Stimulated activated CD8-positive, alpha-beta memory T cell treated with anti-CD3 and anti-CD28 coated beads, Interleukin-7, amount 100 ng/mL, for 1 hour (primary cell): ENCODE data around the gene CTRB1.
"Not testable (repeated sequence)": the region's sequence is repeated elsewhere in the genome, so short reads cannot be mapped to it uniquely, and the experiment has no call there.

Source experiments
- DNase-seq, 2 donors: peaks; one replicate each; pipeline ENCODE4 v3.0.0-alpha.2; 2020; ENCODE audit warnings: low read depth in 2 of 2

Gene CTRB1

DNA sequence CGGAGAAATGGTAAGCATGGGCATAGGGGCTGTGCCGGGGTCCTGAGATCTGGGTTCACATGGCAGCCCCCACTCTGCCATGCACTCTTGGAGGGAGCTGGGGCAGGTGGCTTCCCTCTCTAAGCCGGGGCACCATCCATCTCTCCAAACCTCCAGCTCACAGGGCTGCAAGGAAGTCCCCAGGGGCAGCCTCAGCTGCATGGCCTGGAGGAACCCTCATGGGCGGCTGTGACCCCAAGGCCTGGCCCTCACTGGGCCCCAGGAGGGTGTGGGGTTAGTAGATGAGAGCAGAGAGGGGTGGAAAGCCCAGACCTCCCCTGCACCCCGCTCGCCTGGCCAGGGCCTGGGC, 14.4 kb upstream of the CTRB1 start:
- no peak for DNase-seq

- DNase-seq, result not testable (repeated sequence)
Measured at GRCh38 chr16:75204905-75205304, 13.9 kb upstream of the CTRB1 start.

DNA sequence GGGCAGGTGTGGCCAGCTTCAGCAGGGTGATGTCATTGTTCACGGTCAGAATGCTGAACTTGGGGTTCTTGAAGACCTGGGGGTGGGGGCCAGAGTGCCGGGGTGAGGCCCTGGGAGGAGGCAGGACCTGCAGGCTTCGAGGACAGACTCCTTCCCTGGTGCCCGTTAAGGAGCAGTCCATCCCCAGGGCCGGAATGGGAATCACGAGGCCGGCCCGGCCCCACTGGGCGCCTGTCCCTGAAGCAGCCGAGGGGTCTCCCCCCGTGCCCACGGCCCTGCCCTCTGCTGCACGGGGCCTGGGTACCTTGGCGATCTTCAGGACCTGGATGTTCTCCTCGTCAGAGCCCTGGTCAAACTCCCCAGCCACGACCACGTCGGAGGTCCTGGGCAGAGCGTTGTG, 13.3 kb upstream of the CTRB1 start:
- DNase-seq, result not testable (repeated sequence)

DNA sequence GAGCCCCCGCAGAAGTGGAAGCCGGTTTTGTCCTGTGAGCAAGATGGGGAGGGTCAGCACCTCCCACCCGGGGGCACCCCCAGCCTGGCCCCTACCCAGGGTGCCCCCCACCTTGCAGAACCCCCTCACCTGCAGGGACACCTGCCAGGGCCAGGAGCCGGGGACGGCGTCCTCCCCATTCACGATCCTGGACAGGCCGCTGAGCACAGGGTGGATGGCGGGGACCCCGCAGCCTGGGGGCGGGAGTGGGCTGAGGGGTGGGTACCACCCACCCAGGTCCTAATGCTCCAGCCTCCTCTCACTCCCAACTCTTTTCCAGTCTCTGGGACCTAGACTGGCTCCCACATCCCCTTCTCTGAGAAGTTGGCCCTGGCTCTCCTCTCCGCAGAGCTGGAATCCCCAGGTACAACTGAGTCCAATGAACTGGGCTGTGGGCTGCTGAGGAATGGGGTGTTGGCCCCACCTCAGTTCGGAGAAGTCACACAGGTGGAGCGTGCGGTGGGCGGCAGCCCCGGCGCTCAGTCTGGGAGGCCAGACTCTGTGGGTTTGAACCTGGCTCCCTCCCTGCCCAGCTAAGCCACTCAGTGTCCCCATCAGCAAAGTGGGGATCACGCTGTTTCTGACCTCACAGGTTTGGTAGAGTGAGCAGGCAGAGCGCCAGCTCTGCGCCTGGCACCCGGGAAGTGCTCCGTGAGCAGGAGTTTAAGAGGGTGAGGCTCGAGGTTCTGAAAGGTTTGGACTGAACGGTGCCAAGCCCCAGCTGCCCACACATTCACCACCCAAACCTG, 12.6 kb upstream of the CTRB1 start:
- not testable (repeated sequence) for DNase-seq

DNA sequence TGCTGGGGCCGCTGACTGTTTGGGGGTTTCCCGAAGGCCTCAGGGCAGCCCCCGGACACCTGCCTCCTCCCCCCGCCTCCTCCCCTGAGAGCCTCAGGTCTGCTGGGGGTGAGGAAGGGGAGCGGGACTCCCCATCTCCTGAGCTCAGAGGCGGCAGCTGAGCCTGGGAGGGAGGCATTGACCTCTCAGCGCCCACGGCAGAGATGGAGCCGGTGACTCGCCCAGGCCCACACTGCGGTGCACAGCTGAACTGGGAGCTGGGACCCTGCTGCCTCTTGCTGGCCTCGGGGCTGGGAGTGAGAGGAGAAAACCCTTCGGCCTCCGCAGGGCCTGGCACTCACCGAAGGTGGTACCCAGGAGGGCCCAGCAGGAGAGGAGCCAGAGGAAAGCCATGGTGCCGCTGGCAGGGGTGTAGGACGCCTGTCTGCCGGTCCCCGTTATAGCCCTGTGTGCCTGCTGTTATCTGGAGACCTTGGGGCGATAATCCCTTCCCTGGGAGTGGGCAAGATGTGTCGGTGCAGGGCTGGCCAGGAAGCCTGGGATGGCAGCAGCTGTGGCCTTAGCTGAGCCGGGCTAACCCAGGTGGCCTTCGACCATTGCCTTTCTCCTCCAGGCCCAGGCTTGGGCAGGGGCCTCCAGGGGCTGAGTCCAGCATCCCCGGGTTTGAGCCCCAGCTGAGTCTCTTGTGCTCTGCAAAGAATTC, 11.9 kb upstream of the CTRB1 start, which contains the start of gene CTRB2:
CTRB2 (minus strand) TSS at position 413 of the 703 bp plus-strand sequence; CDS start at position 393, 20 bp downstream.
- no peak for DNase-seq

- DNase-seq, result no peak
Measured at GRCh38 chr16:75207831-75208230, 11.0 kb upstream of the CTRB1 start.

GRCh38 chr16:75208242-75208825, 10.5 kb upstream of the CTRB1 start:
- no peak for DNase-seq

DNA sequence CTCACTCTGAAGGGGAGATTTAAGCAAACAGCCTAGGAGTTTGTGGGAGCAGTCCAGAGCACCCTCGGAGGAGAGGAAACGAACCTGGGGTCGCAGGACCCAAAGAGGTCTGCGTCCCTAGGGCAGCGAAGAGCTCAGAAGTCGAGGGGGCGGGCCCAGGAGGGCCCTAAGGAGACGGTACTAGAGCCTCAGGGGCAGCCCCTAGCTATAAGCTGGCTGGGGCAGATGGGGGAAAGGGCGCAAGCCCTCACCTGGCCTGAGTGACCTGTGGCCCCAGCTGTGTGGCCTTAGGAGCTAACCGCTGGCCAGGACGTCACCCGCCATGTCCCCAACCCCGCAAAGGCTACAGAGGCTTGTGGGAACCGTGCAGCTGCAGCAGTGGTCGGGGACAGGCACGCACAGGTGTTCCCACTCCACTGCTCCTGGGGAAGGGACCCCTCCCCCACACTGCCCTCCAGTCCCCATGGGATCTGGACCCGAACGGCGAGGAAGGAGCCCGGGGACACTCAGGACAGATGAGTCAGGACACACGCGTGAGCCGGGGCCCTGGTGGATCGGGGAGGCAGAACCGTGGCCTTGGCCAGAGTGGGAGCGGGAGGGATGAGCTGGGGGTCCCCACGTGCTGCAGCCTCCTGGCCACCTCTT, 9.8 kb upstream of the CTRB1 start:
- no peak for DNase-seq

DNA sequence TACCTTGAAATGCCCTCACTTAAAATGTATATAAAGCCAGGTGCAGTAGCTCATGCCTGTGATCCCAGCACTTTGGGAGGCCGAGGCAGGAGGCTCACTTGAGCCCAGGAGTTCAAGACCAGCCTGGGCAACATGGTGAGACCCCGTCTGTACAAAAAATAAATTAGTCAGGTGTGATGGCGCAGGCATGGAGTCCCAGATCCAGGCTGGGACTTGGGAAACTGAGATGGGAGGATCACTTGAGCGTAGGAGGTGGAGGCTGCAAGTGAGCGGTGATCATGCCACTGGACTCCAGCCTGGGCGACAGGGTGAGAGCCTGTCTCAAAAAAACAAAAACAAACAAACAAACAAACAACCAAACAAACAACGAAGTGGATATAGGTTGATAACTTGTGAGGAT, 9.3 kb upstream of the CTRB1 start:
- not testable (repeated sequence) for DNase-seq

DNA sequence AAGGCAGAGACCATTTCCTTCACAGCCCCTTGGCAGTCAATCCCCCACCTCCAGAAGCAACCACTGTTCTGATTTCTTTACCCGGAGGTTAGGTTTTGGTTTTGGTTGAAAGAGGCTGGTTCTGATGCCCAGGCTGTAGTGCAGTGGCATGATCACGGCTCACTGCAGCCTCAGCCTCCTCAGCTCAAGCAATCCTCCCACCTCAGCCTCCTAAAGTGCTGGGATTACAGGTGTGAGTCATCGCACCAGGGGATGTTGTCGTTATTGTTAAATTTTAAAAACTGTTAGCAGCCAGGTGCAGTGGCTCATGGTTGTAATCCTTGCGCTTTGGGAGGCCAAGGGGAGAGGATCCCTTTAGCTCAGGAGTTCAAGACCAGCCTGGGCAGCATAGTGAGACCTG, 8.8 kb upstream of the CTRB1 start:
- DNase-seq, result no peak

GRCh38 chr16:75211286-75211685, 7.5 kb upstream of the CTRB1 start:
- not testable (repeated sequence) for DNase-seq

- DNase-seq, result no peak
Measured at GRCh38 chr16:75216127-75216526, 2.7 kb upstream of the CTRB1 start.

DNA sequence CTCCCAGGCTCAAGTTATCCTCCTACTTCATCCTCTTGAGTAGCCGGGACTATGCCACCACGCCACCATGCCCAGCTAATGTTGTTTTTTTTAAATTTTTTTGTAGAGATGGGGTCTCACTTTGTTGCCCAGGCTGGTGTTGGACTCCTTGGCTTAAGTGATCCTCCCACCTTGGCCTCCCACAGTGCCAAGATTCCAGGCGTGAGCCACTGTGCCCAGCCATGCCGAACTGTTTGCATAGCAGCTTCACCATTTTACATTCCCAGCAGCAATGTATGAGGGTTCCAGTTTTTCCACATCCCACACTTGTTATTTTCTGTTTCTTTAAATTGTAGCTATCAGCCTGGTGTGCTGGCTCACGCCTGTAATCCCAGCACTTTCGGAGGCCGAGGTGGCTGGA, 2.2 kb upstream of the CTRB1 start:
- DNase-seq, result no peak

- DNase-seq, result no peak
Measured at GRCh38 chr16:75217389-75217851, 1.4 kb upstream of the CTRB1 start.

DNA sequence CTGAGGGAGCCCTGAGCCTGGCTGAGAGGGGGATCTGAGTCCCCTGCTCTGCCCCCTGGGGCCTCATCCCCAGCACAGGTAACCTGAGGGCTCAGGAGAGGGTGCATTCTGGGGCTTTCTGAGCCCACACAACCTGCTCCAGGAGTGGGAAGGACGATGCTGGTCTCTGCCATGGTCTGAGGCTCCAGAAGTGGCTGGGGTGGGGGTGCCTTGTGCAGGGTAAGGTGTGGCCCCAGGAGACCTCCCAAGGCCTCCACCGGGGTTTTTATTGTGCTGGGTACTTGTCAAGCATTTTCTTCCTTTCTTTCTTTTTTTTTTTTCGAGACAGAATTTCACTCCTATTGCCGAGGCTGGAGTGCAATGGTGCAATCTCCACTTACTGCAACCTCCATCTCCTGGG, 300 bp downstream of the CTRB1 start:
- DNase-seq, result no peak

DNA sequence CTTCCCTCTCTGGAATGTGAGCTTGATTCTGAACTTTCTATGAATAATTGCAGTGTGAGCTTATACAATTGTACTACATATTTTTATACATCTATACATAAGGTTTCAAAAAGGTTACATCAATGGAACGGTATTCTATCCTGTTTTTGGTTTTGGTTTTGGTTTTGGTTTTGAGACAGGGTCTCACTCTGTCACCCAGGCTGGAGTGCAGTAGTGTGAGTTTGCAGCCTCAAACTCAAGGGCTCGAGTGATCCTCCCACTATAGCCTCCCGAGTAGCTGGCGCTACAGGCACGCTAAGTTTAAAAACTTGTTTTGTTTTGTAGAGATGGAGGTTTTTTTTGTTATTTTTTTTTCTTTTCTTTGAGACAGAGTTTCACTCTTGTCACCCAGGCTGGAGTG, 1.1 kb downstream of the CTRB1 start:
- no peak for DNase-seq

- no peak for DNase-seq
Measured at GRCh38 chr16:75222271-75222783, 3.5 kb downstream of the CTRB1 start.

GRCh38 chr16:75223129-75223528, 4.3 kb downstream of the CTRB1 start:
- not testable (repeated sequence) for DNase-seq

GRCh38 chr16:75224306-75225082, 5.7 kb downstream of the CTRB1 start:
- no peak for DNase-seq

DNA sequence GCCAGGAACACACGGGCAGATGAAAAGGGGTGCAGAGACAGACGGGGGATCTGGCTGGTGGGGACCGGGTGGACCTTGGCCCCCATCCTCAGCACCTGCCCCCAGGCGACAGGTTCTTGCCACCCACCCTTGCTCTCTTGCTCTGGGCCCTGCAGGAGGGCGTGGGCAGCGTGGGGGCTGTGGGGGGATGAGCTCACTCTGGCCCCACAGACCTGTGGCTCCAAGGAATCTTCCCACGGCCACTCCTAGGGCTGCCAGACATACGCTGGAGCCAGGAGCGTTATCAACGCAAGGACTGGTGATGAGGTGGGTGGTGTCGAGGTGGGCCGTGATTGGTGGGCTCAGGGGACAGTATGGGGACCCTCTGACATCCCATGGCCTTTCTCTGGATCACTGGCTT, 6.3 kb downstream of the CTRB1 start:
- DNase-seq, result no peak
